NT2/D1 (cell line): ENCODE results near the gene VMAC.

ENCODE experiments used
- DNase-seq: peaks from one replicate; pipeline ENCODE4 v3.0.0-alpha.2; 2011; ENCODE audit warnings: low read depth, low spot score
- H3K27me3 ChIP-seq: 2 replicates; pipeline ENCODE4 v1.6.0; 2011; ENCODE audit warnings: mild to moderate bottlenecking; ENCODE audit not compliant: insufficient read length, insufficient read depth
- H3K36me3 ChIP-seq: 2 replicates; pipeline ENCODE4 v1.6.1; 2011; ENCODE audit warnings: mild to moderate bottlenecking, low read length, mixed read lengths; ENCODE audit not compliant: insufficient read depth, insufficient read length
- H3K4me1 ChIP-seq: 2 replicates; pipeline ENCODE4 v1.5.1; 2011; ENCODE audit not compliant: insufficient read depth, insufficient read length
- H3K4me3 ChIP-seq: 2 replicates; pipeline ENCODE4 v1.5.1; 2011; ENCODE audit warnings: low read depth; ENCODE audit not compliant: insufficient read length
- H3K9ac ChIP-seq: 2 replicates; pipeline ENCODE4 v1.6.0; 2011; ENCODE audit warnings: low read depth; ENCODE audit not compliant: insufficient read length
- H3K9me3 ChIP-seq: 2 replicates; pipeline ENCODE4 v1.5.1; 2011; ENCODE audit warnings: mild to moderate bottlenecking, low read length; ENCODE audit not compliant: insufficient read depth
- SUZ12 ChIP-seq: IDR thresholded peaks from 2 replicates; pipeline ENCODE4 v1.6.1; 2011; ENCODE audit not compliant: insufficient read length, insufficient read depth; ENCODE audit errors: extremely low read depth
- YY1 ChIP-seq: IDR thresholded peaks from 2 replicates; pipeline ENCODE4 v1.6.1; 2011; ENCODE audit not compliant: insufficient read length, insufficient read depth
- ZNF274 ChIP-seq: IDR thresholded peaks from 2 replicates; pipeline ENCODE4 v1.6.1; 2011; ENCODE audit warnings: mild to moderate bottlenecking, low read depth, low read length

Gene VMAC

GRCh38 chr19:5917431-5918107 is 12.9 kb downstream of the VMAC start:
- Histone ChIP-seq H3K9me3 (no peaks in the 10 kb centered on the region), H3K27me3 (no peaks in the 10 kb centered on the region), H3K36me3 (peaks cover 85% of the 10 kb centered on the region), H3K4me1 (peaks cover 14% of the 10 kb centered on the region), H3K4me3 (no peak overlapping the region), H3K9ac (no peak overlapping the region)
- TF ChIP-seq YY1 (no peak), SUZ12 (no peak)
- DNase-seq, result no peak

DNA sequence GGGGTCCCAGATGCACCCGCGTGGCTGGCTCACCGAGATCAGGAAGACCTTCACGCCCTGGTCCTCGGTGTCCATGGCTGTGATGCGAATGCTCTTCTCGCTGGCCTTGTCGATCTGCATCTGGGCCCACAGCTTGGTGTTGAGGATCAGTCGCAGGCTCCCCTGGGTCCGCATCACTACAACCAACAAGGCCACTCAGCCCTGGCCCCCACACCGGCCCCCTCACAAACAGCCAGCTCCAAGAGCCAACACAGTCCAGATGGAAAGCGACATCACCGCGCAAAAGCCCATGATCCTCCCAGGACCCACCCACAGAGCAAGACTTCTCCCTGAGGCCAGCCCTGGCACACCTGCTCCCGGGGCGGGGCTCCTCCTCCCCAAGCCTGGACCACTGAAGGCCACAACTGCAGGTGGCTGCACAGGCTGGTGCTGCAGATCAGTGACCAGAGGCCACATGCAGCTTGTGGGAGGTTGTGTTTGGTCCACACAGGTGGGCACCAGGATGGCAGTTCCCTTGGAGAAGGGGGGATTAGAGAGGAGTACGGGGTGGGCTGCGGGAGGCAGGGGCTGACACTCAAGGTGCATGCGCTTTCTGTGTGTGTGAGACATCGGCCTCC is 13.9 kb downstream of the VMAC start:
- Histone ChIP-seq H3K9ac (no peak overlapping the region), H3K4me1 (peaks cover 14% of the 10 kb centered on the region), H3K27me3 (no peaks in the 10 kb centered on the region), H3K4me3 (no peak overlapping the region), H3K9me3 (no peaks in the 10 kb centered on the region), H3K36me3 (peaks cover 89% of the 10 kb centered on the region)
- no peak for TF ChIP-seq YY1
- no peak for TF ChIP-seq SUZ12
- TF ChIP-seq ZNF274, result no peak
- no peak for DNase-seq

GRCh38 chr19:5921516-5922160 is 17.0 kb downstream of the VMAC start:
- Histone ChIP-seq H3K27me3 (no peaks in the 10 kb centered on the region), H3K4me1 (no peaks in the 10 kb centered on the region), H3K36me3 (peaks cover 93% of the 10 kb centered on the region), H3K4me3 (no peak overlapping the region), H3K9me3 (no peaks in the 10 kb centered on the region), H3K9ac (no peak overlapping the region)
- DNase-seq, result no peak
- no peak for TF ChIP-seq YY1
- TF ChIP-seq SUZ12, result no peak
- TF ChIP-seq ZNF274, result no peak

DNA sequence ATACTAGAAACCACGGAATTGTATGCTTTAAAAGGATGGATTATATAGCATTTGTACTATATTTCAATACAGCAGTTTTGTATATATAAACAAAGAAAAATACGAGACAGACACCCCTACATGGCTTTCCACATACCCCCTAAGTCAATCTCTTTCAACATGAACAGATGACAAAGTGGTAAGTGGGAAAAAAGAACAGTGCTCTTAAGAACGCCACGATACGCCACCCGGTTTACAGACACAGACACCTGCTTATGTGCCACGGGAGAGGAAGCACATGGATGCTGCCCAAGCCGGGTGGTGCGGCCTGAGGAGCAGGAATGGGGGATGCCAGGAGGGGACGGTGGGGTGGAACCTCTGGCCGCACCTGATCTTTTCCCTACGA is 17.5 kb downstream of the VMAC start:
- no peak for DNase-seq
- no peaks in the 10 kb centered on the region for H3K4me1 ChIP-seq
- H3K27me3 ChIP-seq, result no peaks in the 10 kb centered on the region
- H3K9me3 ChIP-seq, result no peaks in the 10 kb centered on the region
- TF ChIP-seq YY1, result no peak
- TF ChIP-seq SUZ12, result no peak
- H3K36me3 ChIP-seq, result peaks cover 93% of the 10 kb centered on the region
- H3K9ac ChIP-seq, result no peak overlapping the region
- no peak overlapping the region for H3K4me3 ChIP-seq

DNA sequence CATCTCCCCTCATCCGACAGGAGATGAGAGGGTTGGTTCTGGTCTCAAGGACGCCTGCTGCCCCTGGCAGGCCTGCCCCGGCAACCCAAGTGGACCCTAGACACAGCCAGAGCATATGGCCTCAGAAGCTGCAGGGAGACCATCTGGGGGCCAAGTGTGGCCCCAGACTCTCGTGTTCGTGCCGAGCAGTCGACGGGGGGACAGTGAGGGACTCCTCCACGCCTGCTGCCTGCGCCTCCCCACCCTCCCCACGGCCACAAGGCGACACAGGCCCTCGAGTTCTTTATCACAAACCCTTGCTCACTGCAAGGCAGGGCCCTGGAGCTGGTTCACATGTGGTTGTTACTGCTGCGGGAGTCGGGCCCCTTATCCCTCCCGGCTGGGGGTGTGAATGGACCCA is 18.7 kb downstream of the VMAC start:
- TF ChIP-seq ZNF274, result no peak
- no peak for TF ChIP-seq YY1
- no peak for TF ChIP-seq SUZ12
- Histone ChIP-seq H3K9ac (no peak overlapping the region), H3K36me3 (peaks cover 94% of the 10 kb centered on the region), H3K4me3 (no peak overlapping the region), H3K4me1 (no peaks in the 10 kb centered on the region), H3K27me3 (no peaks in the 10 kb centered on the region), H3K9me3 (no peaks in the 10 kb centered on the region)
- no peak for DNase-seq

DNA sequence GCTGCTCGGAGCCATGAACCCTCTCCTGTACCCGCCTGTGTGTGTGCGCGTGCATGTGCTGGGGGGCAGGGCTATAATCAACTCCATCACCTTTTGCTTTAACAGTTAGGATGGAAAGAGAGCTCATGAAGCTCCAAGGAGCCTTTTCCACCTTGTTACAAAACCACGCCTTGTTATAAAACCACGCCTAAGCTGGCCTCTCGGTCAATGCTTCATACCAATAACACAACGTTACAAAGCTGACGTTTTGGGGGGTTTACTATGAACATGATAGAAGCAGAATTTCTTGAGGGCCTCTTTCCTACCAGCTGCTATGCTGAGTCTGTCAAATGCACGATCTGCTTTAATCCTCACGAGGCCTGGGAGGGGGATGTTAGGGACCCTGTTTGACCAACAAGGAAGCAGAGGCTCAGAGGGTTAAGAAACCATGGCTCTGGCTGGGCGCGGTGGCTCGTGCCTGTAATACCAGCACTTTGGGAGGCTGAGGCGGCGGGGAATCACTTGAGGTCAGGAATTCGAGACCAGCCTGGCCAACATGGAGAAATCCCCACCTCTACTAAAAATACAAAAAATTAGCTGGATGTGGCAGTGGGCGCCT is 21.3 kb downstream of the VMAC start:
- Histone ChIP-seq H3K4me1 (peaks cover 6% of the 10 kb centered on the region), H3K4me3 (no peak overlapping the region), H3K9ac (no peak overlapping the region), H3K9me3 (no peaks in the 10 kb centered on the region), H3K36me3 (peaks cover 97% of the 10 kb centered on the region), H3K27me3 (no peaks in the 10 kb centered on the region)
- no peak for DNase-seq
- TF ChIP-seq YY1 (no peak), SUZ12 (no peak), ZNF274 (no peak)
